ENCODE data around the gene NUDT13.

DNA sequence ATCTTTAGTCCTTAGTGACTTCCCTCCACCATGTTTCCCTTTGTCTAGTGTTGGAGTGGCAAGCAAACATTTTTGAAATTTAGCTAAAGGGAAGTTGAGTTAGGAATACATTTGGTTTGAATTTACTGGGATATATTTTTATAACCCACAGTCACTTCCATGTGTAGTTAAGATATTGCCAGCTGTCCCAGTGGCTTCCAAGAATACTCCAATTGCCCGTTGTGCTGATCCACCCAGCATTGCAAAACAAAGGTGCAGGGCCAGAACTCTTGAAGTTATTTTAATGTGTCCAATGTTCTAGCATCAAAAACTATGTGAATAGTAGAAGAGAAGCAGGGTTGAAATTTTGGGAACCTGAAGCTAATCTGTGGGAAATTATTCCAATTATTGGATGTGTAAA lies 11.1 kb upstream of the NUDT13 start:
- no peak for TF ChIP-seq USF2 (CRISPR knock-in tag; IDR thresholded peaks at IDR 0.05)
- TF ChIP-seq, protein P1, sequence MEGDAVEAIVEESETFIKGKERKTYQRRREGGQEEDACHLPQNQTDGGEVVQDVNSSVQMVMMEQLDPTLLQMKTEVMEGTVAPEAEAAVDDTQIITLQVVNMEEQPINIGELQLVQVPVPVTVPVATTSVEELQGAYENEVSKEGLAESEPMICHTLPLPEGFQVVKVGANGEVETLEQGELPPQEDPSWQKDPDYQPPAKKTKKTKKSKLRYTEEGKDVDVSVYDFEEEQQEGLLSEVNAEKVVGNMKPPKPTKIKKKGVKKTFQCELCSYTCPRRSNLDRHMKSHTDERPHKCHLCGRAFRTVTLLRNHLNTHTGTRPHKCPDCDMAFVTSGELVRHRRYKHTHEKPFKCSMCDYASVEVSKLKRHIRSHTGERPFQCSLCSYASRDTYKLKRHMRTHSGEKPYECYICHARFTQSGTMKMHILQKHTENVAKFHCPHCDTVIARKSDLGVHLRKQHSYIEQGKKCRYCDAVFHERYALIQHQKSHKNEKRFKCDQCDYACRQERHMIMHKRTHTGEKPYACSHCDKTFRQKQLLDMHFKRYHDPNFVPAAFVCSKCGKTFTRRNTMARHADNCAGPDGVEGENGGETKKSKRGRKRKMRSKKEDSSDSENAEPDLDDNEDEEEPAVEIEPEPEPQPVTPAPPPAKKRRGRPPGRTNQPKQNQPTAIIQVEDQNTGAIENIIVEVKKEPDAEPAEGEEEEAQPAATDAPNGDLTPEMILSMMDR (IDR thresholded peaks at IDR 0.05) = no peak
- TF ChIP-seq GABPB1 (CRISPR knock-in tag; IDR thresholded peaks at IDR 0.05) = no peak
- no peak for TF ChIP-seq ELF4 (CRISPR knock-in tag; IDR thresholded peaks at IDR 0.05; ENCODE audit: low read depth)
